Stimulated activated effector memory CD8-positive, alpha-beta T cell treated with anti-CD3 and anti-CD28 coated beads, Interleukin-12 subunit alpha, Interleukin-12 subunit beta, amount 100 ng/mL, for 72 hours (primary cell): Measurements from ENCODE around the gene ANKFN1.

Source experiments
- ATAC-seq: fragments of 150-1000 bp; cut with Tn5 transposase; 2 replicates; pipeline ENCODE4 v1.10.0; 2021
- DNase-seq, 2 donors: peaks; one replicate each; pipeline ENCODE4 v3.0.0; 2021 to 2022; ENCODE audit warnings: low spot score in 2 of 2
- H3K27ac Mint-ChIP-seq: one replicate; pipeline ENCODE4 v1.8.0; 2022; ENCODE audit warnings: mild to moderate bottlenecking, mixed read lengths
- H3K36me3 Mint-ChIP-seq: one replicate; pipeline ENCODE4 v1.8.0; 2022; ENCODE audit warnings: mild to moderate bottlenecking, mixed read lengths
- H3K4me1 Mint-ChIP-seq: one replicate; pipeline ENCODE4 v1.8.0; 2022; ENCODE audit warnings: mixed read lengths
- H3K4me3 Mint-ChIP-seq: one replicate; pipeline ENCODE4 v1.8.0; 2022; ENCODE audit warnings: mild to moderate bottlenecking, mixed read lengths
- H3K9me3 Mint-ChIP-seq: one replicate; pipeline ENCODE4 v1.8.0; 2022; ENCODE audit warnings: mixed read lengths

The ANKFN1 gene

DNA sequence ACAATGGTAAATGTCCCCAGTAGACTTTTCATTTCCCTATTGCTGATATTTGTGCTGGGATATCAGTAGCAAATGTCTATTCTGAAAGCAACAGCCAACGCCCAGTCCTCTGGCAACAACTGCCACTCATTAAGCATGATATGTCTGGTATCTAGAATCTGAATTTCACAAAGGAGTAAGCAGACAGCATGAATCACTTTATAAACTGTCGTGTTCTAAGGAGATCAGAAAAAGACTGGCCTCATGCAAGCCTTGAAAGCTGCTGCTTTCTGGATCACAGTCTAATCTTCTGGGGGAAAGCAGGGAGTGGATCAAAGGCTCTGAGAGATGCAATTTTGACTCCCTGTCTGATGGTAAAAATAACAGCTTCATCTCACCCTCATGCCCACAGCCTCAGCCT lies 287.1 kb downstream of the ANKFN1 start:
- H3K9me3 Mint-ChIP-seq: no peaks in the 10 kb centered on the region
- no peaks in the 10 kb centered on the region for H3K4me1 Mint-ChIP-seq
- no peak overlapping the region for H3K4me3 Mint-ChIP-seq
- no peak overlapping the region for H3K27ac Mint-ChIP-seq
- ATAC-seq (no peak), DNase-seq (no peak)
- no peaks in the 10 kb centered on the region for H3K36me3 Mint-ChIP-seq

DNA sequence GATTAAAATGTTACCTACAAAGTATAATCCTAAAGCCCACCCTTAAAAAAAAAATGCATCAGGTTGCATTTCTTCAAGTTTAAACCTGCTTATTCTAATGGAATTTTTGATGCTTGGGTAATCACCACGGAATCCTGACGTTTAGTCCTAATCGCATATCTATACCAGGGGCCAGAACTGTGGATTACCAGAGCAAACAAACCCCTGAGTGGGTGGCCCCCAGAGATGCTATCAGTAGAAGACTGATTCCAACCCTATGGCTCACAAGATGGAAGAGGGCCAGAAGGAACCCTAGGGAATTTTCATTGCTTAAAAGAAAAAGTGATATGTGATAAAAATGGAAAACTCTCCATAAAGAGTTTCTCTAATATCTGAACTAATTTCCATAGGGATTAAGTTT lies 288.0 kb downstream of the ANKFN1 start:
- ATAC-seq (no peak), DNase-seq (no peak)
- no peaks in the 10 kb centered on the region for H3K36me3 Mint-ChIP-seq
- H3K4me1 Mint-ChIP-seq: no peaks in the 10 kb centered on the region
- H3K4me3 Mint-ChIP-seq: no peak overlapping the region
- no peak overlapping the region for H3K27ac Mint-ChIP-seq
- no peaks in the 10 kb centered on the region for H3K9me3 Mint-ChIP-seq

DNA sequence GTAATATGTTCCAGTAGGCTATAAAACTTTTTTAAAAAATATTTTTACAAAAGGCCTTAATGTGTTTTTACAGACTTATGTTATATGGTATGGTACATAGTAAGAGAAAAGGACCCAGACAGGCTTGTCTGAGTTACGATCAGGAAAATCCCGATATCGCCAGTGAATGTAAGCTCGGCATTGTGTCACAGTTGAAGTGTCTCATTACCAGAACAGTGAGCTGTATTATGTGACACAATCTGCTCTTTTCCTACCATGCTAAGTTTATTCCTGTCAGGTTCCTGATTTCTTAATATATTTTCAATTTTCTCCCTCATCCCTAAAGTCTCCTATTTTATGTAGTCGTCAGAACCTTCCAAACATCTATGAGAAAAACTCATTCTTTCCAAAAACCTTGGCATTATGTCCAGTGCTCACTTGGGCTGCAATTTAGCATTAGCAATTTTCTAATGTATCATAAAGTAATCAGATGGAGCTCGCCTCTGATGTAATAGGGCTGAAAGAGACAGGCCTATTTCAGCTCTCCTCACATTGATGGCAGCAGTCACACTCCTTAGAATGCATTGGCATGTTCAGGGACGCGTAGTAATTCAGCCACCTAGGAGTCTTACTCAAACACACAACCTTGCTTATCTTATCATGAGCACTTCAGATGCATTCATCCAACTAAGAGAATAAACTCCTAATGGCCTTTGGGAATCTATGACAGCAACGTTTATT lies 292.6 kb downstream of the ANKFN1 start:
- Mint-ChIP-seq H3K4me3 (no peak overlapping the region), H3K27ac (no peak overlapping the region), H3K9me3 (no peaks in the 10 kb centered on the region), H3K36me3 (no peaks in the 10 kb centered on the region), H3K4me1 (no peaks in the 10 kb centered on the region)
- ATAC-seq: no peak
- DNase-seq: no peak

DNA sequence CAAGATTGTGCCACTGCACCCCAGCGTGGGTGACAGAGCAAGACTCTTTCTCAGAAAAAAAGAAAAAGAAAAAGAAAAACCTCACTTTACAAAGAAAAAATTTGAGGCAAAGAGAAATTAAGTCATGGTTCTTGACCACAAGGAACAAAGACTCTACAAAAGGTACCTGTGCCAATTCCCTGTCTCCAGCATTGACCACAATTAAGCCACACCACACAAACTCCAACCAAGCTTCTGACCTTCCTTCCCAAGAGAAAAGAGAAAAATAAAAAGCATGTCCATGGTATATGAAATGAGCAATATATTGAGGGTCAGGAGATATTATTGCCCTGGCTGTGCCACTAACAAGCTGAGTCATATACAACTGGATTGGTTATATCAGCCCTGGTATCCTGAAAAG lies 293.9 kb downstream of the ANKFN1 start:
- no peaks in the 10 kb centered on the region for H3K4me1 Mint-ChIP-seq
- DNase-seq (no peak), ATAC-seq (no peak)
- no peaks in the 10 kb centered on the region for H3K36me3 Mint-ChIP-seq
- no peak overlapping the region for H3K27ac Mint-ChIP-seq
- H3K9me3 Mint-ChIP-seq: no peaks in the 10 kb centered on the region
- no peak overlapping the region for H3K4me3 Mint-ChIP-seq

DNA sequence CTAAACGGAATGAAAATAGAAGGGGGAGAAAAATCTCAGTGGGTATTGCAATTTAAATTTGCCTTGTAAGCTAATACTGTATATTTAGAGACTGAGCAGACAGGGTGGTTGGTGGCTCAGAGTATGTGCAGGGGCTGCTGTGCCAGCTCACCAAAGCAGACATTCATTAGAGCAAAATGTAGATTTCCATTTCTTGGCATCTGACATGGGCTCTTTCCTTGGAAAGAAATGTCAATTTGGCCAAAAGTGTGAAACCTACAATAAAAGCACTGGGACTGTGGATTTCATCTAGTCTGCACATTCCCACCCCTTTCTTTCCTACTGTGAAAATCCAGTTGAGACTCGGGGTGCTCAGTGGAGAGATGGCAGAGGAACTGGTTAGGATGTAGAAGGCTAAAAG lies 295.1 kb downstream of the ANKFN1 start:
- no peak overlapping the region for H3K4me3 Mint-ChIP-seq
- no peak overlapping the region for H3K27ac Mint-ChIP-seq
- H3K4me1 Mint-ChIP-seq: no peaks in the 10 kb centered on the region
- DNase-seq (no peak), ATAC-seq (no peak)
- H3K9me3 Mint-ChIP-seq: no peaks in the 10 kb centered on the region
- no peaks in the 10 kb centered on the region for H3K36me3 Mint-ChIP-seq

DNA sequence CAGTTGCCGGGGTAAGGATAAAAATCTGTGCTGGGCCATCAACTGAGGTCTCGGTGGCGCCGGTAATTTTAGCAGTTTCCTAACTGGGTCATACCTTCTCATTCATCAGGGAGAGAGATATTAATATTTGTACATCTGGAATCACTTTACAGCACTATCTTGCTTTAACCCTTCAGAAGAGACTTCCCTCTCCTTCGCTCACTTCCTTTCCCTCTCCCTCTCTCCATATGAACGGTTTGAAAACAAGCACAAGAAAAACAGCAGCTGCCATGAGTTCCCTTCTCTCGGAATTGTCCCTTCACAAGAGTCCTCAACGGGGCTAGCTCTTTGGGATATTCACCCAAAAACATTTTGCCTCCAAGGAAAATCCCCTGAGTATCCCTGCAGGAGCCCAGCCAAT lies 295.9 kb downstream of the ANKFN1 start:
- Mint-ChIP-seq H3K36me3 (no peaks in the 10 kb centered on the region), H3K4me3 (no peak overlapping the region), H3K4me1 (no peaks in the 10 kb centered on the region), H3K27ac (no peak overlapping the region), H3K9me3 (no peaks in the 10 kb centered on the region)
- ATAC-seq: no peak
- no peak for DNase-seq

DNA sequence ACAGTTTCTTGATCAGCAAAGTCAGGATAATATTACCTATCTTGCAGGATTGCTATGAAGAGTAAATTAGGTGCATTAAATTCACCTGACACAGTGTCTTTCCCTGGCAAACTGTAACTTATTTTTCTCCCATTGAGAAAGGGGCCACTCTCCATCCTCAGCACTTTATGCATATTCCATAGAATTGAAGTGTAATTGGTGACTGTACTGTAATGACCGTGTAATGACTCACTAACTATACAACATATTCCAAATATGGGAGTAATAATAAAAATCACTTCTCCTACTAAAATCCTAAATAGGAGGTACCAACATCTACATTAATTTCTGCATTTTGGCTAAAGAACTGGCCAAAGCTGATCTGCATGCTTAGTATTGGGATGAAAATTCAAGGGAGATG lies 298.4 kb downstream of the ANKFN1 start:
- Mint-ChIP-seq H3K4me3 (no peak overlapping the region), H3K9me3 (no peaks in the 10 kb centered on the region)
- ATAC-seq: no peak

DNA sequence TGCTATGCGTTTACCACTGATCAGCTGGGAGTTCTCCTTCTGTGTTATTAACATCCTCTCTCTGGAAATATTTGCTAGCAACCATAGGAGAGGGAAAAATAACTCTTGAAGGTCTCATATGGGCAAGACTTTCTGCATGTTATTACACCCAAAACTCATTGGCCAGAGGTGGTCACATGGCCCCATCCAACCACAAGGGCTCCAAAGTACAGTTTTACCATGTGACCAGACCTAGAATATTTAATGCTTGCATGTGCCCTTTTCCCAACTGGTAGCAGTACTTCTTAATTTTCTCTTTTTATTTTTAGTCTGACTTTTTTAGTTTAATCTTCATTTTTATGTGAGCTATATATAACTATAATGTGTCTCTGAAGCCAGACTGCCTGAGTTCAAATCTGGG lies 299.2 kb downstream of the ANKFN1 start:
- no peaks in the 10 kb centered on the region for H3K9me3 Mint-ChIP-seq
- no peak for DNase-seq
- H3K36me3 Mint-ChIP-seq: no peaks in the 10 kb centered on the region
- no peak overlapping the region for H3K27ac Mint-ChIP-seq
- no peak overlapping the region for H3K4me3 Mint-ChIP-seq
- H3K4me1 Mint-ChIP-seq: no peaks in the 10 kb centered on the region
- ATAC-seq: no peak

More for the DNA sequence above, 298.4 kb downstream of the ANKFN1 start:
- no peak for DNase-seq
- Mint-ChIP-seq H3K4me1 (no peaks in the 10 kb centered on the region), H3K27ac (no peak overlapping the region), H3K36me3 (no peaks in the 10 kb centered on the region)

DNA sequence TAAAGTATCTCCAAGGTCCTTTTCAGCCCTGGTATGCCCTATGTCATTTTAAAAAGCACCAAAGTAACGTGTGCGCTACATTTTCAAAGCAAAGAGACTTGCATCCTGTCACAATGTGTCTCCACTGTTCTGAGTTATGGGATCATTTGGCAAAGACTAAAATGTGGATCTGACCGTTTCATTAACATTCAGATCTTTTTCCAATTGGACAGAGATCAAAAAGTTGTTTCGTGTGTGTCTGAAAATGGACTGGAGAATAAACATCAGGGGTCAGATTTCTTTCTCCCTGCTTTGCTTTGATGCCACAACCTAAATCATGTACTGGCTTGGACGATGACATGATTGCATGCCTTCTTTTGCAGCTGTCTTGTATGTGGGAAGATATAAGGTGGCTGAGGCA lies 304.2 kb downstream of the ANKFN1 start:
- Mint-ChIP-seq H3K27ac (no peak overlapping the region), H3K4me1 (no peaks in the 10 kb centered on the region), H3K4me3 (no peak overlapping the region), H3K9me3 (no peaks in the 10 kb centered on the region), H3K36me3 (no peaks in the 10 kb centered on the region)
- ATAC-seq: no peak
- no peak for DNase-seq

DNA sequence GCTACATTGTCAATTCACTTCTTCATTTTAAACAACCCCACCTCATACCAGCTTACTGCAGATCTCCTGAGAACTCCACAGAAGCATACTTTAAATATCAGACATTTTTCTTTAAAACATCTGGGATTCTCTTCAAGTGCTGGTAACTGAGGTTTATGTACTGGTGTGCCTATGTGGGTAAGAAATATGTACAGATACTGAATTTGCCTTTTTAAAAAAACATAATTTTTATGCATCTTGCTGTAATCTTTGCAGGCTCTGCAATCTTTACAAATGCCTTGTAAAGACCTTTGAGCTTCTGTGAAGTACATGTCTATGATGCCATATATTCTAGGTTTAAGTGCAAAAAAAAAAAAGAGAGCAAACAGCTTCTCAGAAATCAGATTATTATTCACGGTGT lies 312.6 kb downstream of the ANKFN1 start:
- no peak for DNase-seq
- Mint-ChIP-seq H3K36me3 (no peaks in the 10 kb centered on the region), H3K4me1 (no peaks in the 10 kb centered on the region), H3K4me3 (no peak overlapping the region), H3K27ac (no peak overlapping the region), H3K9me3 (no peaks in the 10 kb centered on the region)
- ATAC-seq: no peak

DNA sequence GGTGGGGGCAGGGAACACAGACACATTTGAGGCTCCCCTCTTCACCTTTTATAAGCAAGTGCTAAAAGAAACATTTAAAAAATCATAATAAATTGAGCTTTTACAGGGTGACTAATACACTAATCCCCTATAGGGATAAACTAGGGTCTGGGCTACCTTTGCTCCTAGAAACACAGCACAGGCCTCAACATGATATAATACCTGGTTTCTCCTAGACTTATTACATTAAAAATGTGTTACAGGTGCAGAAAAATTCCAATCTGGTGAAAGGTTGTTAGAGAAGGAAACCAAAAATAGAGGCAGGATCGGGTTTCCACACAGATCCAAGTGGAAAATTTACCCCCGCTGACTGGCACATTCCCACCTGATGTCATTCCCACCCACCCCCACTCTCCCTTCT lies 315.6 kb downstream of the ANKFN1 start:
- Mint-ChIP-seq H3K27ac (no peak overlapping the region), H3K9me3 (peaks cover 2% of the 10 kb centered on the region), H3K4me3 (no peak overlapping the region), H3K36me3 (no peaks in the 10 kb centered on the region), H3K4me1 (no peaks in the 10 kb centered on the region)
- DNase-seq: no peak
- ATAC-seq: no peak

DNA sequence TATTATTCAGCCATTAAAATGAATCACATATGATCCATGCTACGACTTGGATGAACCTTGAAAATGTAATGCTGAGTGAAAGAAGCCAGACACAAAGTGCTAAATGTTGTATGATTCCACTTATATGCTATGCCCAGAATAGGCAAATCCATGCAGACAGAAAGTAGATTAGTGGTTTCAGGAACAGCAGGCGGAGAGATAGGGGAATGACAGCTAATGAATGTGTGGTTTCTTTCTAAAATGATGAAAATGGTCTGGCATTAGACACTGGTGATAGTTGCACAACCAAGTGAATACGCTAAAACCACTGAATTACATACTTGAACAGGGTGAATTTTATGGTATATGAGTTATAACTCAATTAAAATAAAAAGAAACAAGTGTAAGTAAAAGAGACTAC lies 318.4 kb downstream of the ANKFN1 start:
- DNase-seq (no peak), ATAC-seq (no peak)
- peaks cover 2% of the 10 kb centered on the region for H3K9me3 Mint-ChIP-seq
- no peak overlapping the region for H3K4me3 Mint-ChIP-seq
- peaks cover 4% of the 10 kb centered on the region for H3K4me1 Mint-ChIP-seq
- H3K36me3 Mint-ChIP-seq: no peaks in the 10 kb centered on the region
- H3K27ac Mint-ChIP-seq: no peak overlapping the region

DNA sequence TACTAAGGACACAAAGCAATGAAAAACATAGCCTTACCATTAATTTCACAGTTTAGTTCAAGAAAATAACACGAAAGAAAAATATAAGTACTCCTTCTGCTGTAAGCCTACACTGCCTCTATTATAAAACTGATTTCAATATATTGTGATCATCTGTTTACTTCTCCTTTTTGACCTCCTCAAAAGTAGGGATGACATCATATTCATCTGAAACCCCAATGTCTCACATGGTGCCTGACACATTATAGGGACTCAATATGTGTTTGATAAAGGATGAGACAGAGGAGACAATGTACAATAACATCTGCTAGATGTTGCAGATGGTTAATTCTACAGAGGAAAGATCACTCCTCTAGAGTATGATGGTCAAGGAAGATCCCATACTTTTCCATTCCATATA lies 321.8 kb downstream of the ANKFN1 start:
- no peaks in the 10 kb centered on the region for H3K36me3 Mint-ChIP-seq
- H3K4me1 Mint-ChIP-seq: peaks cover 4% of the 10 kb centered on the region
- no peak for DNase-seq
- H3K4me3 Mint-ChIP-seq: no peak overlapping the region
- no peak overlapping the region for H3K27ac Mint-ChIP-seq
- no peak for ATAC-seq
- peaks cover 2% of the 10 kb centered on the region for H3K9me3 Mint-ChIP-seq

DNA sequence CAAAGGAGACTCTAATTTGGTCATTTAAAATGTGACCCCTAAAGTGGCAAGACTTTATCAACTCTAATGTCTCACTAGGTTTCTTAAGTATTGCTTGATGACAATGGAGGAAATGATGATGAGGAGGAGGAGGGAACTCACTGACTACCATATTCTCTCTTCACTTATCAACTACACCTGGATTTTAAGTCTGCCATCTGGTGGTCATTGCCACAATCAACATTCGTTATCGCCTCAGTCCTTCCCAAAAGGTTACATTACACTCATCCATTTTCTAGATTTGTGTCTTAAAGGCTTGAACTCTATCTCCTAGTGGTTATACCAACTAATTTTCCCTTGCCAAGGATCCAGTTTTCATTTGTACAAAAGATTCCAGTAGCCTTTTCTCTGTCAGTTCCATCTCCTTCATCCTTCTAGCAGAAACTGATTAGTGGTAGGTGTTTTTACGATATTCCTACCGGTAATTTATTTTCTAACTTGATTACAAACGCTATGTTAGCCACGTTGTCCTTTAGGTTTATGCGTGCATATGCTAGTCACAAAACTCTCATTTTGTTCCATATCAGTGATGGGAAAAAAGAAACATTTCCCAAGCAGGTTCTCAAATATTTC lies 325.7 kb downstream of the ANKFN1 start:
- Mint-ChIP-seq H3K27ac (no peak overlapping the region), H3K4me3 (no peak overlapping the region), H3K9me3 (no peaks in the 10 kb centered on the region), H3K36me3 (no peaks in the 10 kb centered on the region), H3K4me1 (peaks cover 4% of the 10 kb centered on the region)
- DNase-seq: no peak
- no peak for ATAC-seq

DNA sequence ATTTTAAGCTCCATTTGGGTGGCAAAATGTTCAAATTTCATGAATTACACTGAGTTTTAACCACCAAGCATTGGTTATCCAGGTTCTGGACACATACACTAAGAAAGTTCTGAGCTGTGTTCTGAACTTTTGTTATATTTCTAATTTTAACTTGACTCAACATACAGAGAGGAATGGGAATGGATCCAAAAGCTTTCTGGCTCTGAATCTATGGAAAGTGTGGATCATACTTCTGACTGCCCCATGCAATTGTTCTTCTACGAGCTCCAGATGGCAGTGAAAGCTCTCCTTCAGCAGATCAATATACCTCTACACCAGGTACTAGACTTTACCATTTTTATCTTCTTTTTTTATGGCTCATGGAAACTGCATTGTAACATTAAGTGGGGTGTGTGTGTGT lies 327.2 kb downstream of the ANKFN1 start:
- Mint-ChIP-seq H3K9me3 (no peaks in the 10 kb centered on the region), H3K4me3 (no peak overlapping the region), H3K4me1 (peaks cover 4% of the 10 kb centered on the region), H3K27ac (no peak overlapping the region), H3K36me3 (no peaks in the 10 kb centered on the region)
- DNase-seq (no peak), ATAC-seq (no peak)

DNA sequence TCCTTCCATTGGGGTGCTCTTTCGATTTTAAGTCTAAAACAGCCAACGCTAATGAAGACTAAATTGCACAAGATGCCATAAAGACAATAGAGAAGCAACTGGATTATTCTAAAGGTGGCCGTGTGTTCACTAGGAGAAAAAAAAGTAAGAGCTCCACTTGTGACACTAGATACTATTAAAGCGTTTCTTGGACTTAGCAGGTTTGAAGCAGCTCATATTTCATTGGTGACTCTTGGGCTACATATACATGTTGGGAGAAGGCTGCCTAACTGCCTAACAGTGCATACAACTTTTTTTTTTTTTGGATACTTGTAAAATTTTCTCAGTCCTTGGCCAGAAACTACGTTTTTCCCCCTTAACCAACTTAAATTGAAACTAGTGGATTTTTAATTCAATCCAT lies 328.4 kb downstream of the ANKFN1 start:
- Mint-ChIP-seq H3K9me3 (no peaks in the 10 kb centered on the region), H3K27ac (no peak overlapping the region), H3K36me3 (no peaks in the 10 kb centered on the region), H3K4me3 (no peak overlapping the region), H3K4me1 (no peaks in the 10 kb centered on the region)
- ATAC-seq (no peak), DNase-seq (no peak)
